Thyroid gland (tissue), 4 donors: ENCODE data around the gene CYP2C19.

ENCODE experiments used
- CTCF ChIP-seq, 6 experiments: fragments of 200-600 bp in 3 of 6; fragments of 450-650 bp in 3 of 6; sonication (generic) in 3 of 6; IDR thresholded peaks; one replicate each; pipeline ENCODE4 v1.5.1; 2016 to 2019; ENCODE audit warnings: antibody characterized with exemption in 6 of 6, mild to moderate bottlenecking in 2 of 6, inconsistent platforms in 1 of 6, moderate library complexity in 1 of 6
- POLR2A ChIP-seq, 2 donors: fragments of 450-650 bp; IDR thresholded peaks; one replicate each; pipeline ENCODE4 v1.6.1; 2017; ENCODE audit warnings: antibody characterized with exemption in 2 of 2, mild to moderate bottlenecking in 2 of 2, moderate library complexity in 1 of 2

DNA sequence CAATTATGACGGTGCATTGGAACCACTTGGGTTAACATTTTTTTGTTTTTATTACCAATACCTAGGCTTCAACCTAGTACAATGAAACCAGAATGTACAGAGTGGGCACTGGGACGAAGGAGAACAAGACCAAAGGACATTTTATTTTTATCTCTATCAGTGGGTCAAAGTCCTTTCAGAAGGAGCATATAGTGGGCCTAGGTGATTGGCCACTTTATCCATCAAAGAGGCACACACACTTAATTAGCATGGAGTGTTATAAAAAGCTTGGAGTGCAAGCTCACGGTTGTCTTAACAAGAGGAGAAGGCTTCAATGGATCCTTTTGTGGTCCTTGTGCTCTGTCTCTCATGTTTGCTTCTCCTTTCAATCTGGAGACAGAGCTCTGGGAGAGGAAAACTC is at the start of gene CYP2C19:
- no peak for TF ChIP-seq CTCF (IDR thresholded peaks at IDR 0.05)
- no peak for TF ChIP-seq POLR2A (IDR thresholded peaks at IDR 0.05)
